ENCODE data around the gene IGF2BP2. TPM values are rescaled to one million over a fixed set of nuclear protein-coding genes. Genes with fewer than 3 reads are reported as not detected.
A peak's percentile ranks its signal among the peaks of the same experiment; 100 is the strongest.

IGF2BP2 gene
- total and polyA plus RNA-seq, 9 of the 15 experiments (the other 6 are each of a cell fraction or from before 2014, with no cell fraction given), result 3.2 to 59.6 (median 30.5) TPM

DNA sequence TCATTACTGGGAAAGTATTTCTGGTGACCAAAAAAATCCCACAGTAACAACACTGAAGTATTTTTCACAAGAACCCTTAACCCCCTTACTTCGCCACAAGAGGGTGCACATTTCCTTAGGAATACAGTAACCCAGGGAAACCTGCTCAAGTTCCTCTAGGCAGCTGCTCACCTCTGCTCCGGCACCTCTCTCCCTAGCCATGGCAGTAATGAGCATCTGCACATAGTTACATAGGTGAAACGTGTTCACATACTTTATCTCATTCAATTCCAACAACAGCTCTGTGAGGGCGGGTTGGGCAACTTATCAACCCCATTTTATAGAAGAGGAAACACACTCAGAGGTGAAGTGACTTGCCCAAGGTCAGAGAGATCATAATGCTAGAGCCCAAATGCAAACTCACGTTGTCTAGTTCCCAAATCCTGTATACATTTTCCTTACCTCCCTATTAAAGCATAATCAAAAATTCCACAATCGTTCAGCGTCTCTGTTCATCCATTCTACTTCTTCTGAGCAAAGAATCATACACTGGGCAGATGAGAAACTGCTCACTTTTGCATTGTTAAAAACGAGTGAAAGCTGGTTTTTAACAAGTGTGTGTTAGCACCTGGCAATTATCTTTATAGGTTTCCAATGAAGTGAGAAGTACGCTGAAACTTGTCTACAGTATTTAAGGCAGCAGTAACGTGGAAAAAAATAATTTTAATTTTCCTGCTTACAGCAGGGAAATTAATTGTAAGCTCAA, 90.7 kb downstream of the IGF2BP2 start (continued):
- TF ChIP-seq MAZ (CRISPR knock-in tag; conservative IDR thresholded peaks at IDR 0.05 in 1 of 2, IDR thresholded peaks at IDR 0.05 in 1 of 2) (peak in 1 of 2 experiments; percentile 43; a peak in 1 of 4 replicates), STAT5A (IDR thresholded peaks at IDR 0.05; ENCODE audit: borderline replicate concordance, low read length) (no peak), MEF2D (tag; conservative IDR thresholded peaks at IDR 0.05; ENCODE audit: low read depth) (no peak), SRSF7 (optimal IDR thresholded peaks at IDR 0.05; ENCODE audit: low read depth, low read length) (no peak), NRF1 (conservative IDR thresholded peaks at IDR 0.05 in 1 of 2, IDR thresholded peaks at IDR 0.05 in 1 of 2) (peak in 1 of 2 experiments; percentile 37; a peak in 2 of 4 replicates), DMBX1 (CRISPR knock-in tag; IDR thresholded peaks at IDR 0.05; ENCODE audit: borderline replicate concordance) (peak; percentile 31; the same call in 1 of the 2 replicates), DACH1 (IDR thresholded peaks at IDR 0.05; ENCODE audit: partially characterized antibody) (no peak), ZNF507 (tag; conservative IDR thresholded peaks at IDR 0.05) (no peak), CCAR2 (IDR thresholded peaks at IDR 0.05; ENCODE audit: low read depth, low read length) (no peak), CEBPG (CRISPR knock-in tag; IDR thresholded peaks at IDR 0.05) (peak; percentile 34; the same call in 1 of the 2 replicates), CEBPG (tag; conservative IDR thresholded peaks at IDR 0.05 in 1 of 2, IDR thresholded peaks at IDR 0.05 in 1 of 2) (0 out of 4 replicates have a peak, but pooled peaks of 1 of the 2 experiments have one; percentile 19), TRIM28 (IDR thresholded peaks at IDR 0.05) (0 out of 2 replicates have a peak, but pooled peaks have one; percentile 20), POLR2G (IDR thresholded peaks at IDR 0.05; ENCODE audit: low read depth, low read length) (no peak), SAFB2 (IDR thresholded peaks at IDR 0.05; ENCODE audit: borderline replicate concordance, low read depth, low read length, severe bottlenecking) (no peak), NR2C2 (CRISPR knock-in tag; IDR thresholded peaks at IDR 0.05) (no peak), NR2C2 (tag; IDR thresholded peaks at IDR 0.05) (no peak), MCM3 (IDR thresholded peaks at IDR 0.05) (no peak), SP1 (CRISPR knock-in tag; IDR thresholded peaks at IDR 0.05) (no peak)
- TF ChIP-seq, protein P1, sequence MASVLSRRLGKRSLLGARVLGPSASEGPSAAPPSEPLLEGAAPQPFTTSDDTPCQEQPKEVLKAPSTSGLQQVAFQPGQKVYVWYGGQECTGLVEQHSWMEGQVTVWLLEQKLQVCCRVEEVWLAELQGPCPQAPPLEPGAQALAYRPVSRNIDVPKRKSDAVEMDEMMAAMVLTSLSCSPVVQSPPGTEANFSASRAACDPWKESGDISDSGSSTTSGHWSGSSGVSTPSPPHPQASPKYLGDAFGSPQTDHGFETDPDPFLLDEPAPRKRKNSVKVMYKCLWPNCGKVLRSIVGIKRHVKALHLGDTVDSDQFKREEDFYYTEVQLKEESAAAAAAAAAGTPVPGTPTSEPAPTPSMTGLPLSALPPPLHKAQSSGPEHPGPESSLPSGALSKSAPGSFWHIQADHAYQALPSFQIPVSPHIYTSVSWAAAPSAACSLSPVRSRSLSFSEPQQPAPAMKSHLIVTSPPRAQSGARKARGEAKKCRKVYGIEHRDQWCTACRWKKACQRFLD (CRISPR knock-in tag; IDR thresholded peaks at IDR 0.05), result 0 out of 2 replicates have a peak, but pooled peaks have one; percentile 23
- TF ChIP-seq, protein P2, sequence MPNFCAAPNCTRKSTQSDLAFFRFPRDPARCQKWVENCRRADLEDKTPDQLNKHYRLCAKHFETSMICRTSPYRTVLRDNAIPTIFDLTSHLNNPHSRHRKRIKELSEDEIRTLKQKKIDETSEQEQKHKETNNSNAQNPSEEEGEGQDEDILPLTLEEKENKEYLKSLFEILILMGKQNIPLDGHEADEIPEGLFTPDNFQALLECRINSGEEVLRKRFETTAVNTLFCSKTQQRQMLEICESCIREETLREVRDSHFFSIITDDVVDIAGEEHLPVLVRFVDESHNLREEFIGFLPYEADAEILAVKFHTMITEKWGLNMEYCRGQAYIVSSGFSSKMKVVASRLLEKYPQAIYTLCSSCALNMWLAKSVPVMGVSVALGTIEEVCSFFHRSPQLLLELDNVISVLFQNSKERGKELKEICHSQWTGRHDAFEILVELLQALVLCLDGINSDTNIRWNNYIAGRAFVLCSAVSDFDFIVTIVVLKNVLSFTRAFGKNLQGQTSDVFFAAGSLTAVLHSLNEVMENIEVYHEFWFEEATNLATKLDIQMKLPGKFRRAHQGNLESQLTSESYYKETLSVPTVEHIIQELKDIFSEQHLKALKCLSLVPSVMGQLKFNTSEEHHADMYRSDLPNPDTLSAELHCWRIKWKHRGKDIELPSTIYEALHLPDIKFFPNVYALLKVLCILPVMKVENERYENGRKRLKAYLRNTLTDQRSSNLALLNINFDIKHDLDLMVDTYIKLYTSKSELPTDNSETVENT (CRISPR knock-in tag; IDR thresholded peaks at IDR 0.05), result no peak
- TF ChIP-seq, protein P3, sequence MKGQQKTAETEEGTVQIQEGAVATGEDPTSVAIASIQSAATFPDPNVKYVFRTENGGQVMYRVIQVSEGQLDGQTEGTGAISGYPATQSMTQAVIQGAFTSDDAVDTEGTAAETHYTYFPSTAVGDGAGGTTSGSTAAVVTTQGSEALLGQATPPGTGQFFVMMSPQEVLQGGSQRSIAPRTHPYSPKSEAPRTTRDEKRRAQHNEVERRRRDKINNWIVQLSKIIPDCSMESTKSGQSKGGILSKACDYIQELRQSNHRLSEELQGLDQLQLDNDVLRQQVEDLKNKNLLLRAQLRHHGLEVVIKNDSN (CRISPR knock-in tag; IDR thresholded peaks at IDR 0.05), result no peak
- TF ChIP-seq, protein P4, sequence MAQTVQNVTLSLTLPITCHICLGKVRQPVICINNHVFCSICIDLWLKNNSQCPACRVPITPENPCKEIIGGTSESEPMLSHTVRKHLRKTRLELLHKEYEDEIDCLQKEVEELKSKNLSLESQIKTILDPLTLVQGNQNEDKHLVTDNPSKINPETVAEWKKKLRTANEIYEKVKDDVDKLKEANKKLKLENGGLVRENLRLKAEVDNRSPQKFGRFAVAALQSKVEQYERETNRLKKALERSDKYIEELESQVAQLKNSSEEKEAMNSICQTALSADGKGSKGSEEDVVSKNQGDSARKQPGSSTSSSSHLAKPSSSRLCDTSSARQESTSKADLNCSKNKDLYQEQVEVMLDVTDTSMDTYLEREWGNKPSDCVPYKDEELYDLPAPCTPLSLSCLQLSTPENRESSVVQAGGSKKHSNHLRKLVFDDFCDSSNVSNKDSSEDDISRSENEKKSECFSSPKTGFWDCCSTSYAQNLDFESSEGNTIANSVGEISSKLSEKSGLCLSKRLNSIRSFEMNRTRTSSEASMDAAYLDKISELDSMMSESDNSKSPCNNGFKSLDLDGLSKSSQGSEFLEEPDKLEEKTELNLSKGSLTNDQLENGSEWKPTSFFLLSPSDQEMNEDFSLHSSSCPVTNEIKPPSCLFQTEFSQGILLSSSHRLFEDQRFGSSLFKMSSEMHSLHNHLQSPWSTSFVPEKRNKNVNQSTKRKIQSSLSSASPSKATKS (CRISPR knock-in tag; IDR thresholded peaks at IDR 0.05), result no peak
